HFFc6 (cell line): ENCODE measurements around the gene ZNF558. TPM values are rescaled to one million over a fixed set of nuclear protein-coding genes. Genes with fewer than 3 reads are reported as not detected.

Experiments used
- DNase-seq: peaks from one replicate; pipeline ENCODE4 v3.0.0-alpha.2; 2018
- H3K27ac Mint-ChIP-seq: 2 replicates; pipeline ENCODE4 v1.8.0; 2020; ENCODE audit warnings: mild to moderate bottlenecking, mixed read lengths
- H3K27me3 Mint-ChIP-seq: 2 replicates; pipeline ENCODE4 v1.8.0; 2021; ENCODE audit warnings: mild to moderate bottlenecking, moderate library complexity, mixed read lengths; ENCODE audit not compliant: insufficient read depth
- H3K36me3 Mint-ChIP-seq: 2 replicates; pipeline ENCODE4 v1.8.0; 2021; ENCODE audit warnings: low read depth, mixed read lengths
- H3K4me1 Mint-ChIP-seq: 2 replicates; pipeline ENCODE4 v1.8.0; 2020; ENCODE audit warnings: low read depth, mixed read lengths
- H3K4me3 Mint-ChIP-seq: 2 replicates; pipeline ENCODE4 v1.8.0; 2020; ENCODE audit warnings: mild to moderate bottlenecking, moderate library complexity, mixed read lengths
- H3K9me3 Mint-ChIP-seq: 2 replicates; pipeline ENCODE4 v1.8.0; 2020; ENCODE audit warnings: mild to moderate bottlenecking, mixed read lengths
- CTCF ChIP-seq: fragments of 200-600 bp; sonication (generic); IDR thresholded peaks from 2 replicates; pipeline ENCODE4 v1.5.0; 2021; ENCODE audit warnings: antibody characterized with exemption, mild to moderate bottlenecking
- long read RNA-seq: library from polyadenylated mRNA; unstranded; transcript quantifications from one replicate; pipeline ENCODE4 v2.0.0, GENCODE V29; 2019
- total RNA-seq, 6 experiments: library from RNA; stranded (reverse); fragmentation: NEBNext Ultra II Directional; extraction: Animal tissue kit (Norgen Biotek cat#: 25700); gene quantifications; 2 replicates in 1 of 6; 3 replicates in 5 of 6; pipeline ENCODE4 v1.2.3, GENCODE V29; 2021

ZNF558 gene
- total RNA-seq = 10 to 100 TPM in 3 of 6 experiments, 1 to 10 TPM in 3; 9.5 to 11.8 (median 10.1) TPM
- long read RNA-seq, partial matches to known transcripts = 0 of 4 reads
- long read RNA-seq, other reads (novel, unspliced or antisense) = 4 of 4 reads

DNA sequence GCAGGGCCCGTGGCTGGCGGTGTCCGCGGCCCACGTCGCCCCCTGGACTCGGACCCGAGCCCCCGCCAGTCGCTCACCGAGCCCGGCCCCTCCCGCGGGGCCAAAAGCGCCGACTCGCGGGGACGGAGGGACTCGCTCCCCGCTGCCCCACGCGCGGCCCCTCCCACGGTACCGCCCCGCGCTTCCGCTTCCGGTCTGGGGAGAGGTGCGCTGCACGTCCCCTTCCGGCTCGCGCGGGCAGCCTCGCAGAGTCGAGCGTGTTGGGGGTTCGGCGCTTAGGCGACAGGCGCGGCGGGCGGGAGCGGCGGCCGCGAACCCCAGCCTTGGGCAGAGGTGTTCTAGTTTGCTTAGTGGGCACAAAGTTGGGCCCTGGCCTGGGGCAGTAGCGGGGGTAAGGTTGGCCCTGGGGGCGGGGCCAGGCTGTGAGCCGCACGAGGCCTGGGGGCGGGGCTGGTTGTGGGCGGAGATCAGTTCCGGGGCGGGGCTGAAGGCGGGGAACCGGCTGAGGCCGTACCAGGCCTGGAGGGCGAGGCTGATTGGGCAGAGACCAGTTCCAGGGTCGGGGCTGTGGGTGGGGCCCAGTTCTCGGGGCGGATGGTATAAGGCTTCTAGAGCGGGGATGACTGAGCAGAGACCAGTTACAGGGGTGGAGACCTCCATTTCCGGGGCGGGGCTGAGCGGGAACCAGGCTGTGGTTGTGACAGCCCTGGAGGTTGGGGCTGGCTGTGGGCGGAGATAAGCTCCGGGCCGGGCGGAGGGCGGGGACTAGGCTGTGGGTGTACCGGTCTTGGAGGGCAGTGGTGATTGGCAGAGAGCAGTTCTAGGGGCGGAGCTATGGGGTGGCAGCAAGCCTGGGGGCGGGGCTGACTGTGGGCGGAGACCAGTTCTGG is at the start of gene ZNF558, which contains the start of gene MBD3L1:
TSS of gene ZNF558 (minus strand) at position 173 of the 890 bp plus-strand sequence. CDS start 9,645 bp downstream, outside the sequence.
TSS of gene MBD3L1 (plus strand) at position 246 of the 890 bp plus-strand sequence. CDS start 10,302 bp downstream, outside the sequence.
- peak within 1 kb of the TSS; percentile 93 for H3K4me3 Mint-ChIP-seq
- H3K27me3 Mint-ChIP-seq = peaks cover 3% of the 10 kb centered on the region; the same call in 1 of the 2 replicates
- peak; percentile 97 for DNase-seq
- peaks cover 8% of the 10 kb centered on the region for H3K4me1 Mint-ChIP-seq
- peaks cover 8% of the 10 kb centered on the region for H3K9me3 Mint-ChIP-seq
- H3K27ac Mint-ChIP-seq = peak within 1 kb of the TSS; percentile 93
- H3K36me3 Mint-ChIP-seq = peaks cover 10% of the 10 kb centered on the region
- TF ChIP-seq CTCF = peak; percentile 72

DNA sequence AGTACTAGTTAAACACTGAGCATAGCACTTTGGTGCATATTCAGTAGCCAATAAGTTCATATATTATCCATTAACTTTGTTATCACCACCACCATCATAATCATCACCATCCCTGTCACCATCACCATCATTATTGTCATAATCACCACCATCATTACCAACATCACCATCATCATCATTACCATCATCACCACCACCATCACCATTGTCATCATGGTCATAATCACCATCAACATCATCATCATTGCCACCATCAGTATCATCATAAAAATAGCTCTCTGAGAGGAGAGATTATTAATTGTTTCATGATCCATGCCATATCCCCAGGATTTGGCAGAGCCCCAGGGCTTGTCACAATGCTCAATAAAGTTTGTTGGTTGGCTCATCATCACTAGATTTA is 49.4 kb upstream of the ZNF558 start:
- Mint-ChIP-seq H3K4me1 (no peaks in the 10 kb centered on the region), H3K4me3 (no peak overlapping the region), H3K36me3 (no peaks in the 10 kb centered on the region; the same call in 1 of the 2 replicates), H3K9me3 (peaks cover 31% of the 10 kb centered on the region), H3K27me3 (no peaks in the 10 kb centered on the region), H3K27ac (no peak overlapping the region)
- TF ChIP-seq CTCF = no peak
- DNase-seq = no peak

DNA sequence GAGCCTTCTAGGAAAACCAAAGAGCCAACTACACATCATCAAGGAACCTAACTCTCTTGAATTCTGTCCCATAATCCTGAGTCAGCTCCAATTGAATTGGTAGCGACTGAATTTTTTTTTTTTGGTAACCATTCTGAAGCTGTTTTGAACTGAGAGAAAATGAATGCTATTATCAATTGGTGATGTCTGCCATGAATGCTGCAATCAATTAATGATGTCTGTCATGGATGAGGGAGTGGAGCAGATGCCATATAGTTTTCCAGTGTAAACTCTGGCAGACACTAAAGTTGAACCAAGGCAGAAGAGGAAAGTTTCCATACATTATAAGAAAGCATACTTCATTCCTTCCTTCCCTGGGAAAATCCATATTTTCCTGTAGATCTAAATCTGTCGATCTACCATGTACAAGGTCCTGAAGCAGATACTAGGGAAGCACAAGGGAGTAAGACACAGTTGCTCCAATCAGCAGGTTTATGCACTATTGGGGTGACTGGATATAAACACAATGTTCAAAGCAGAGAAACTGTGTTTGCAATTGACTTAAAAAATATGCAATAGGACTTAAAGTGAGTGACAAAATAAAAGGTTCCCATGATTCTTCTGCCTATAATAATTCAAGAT is 48.9 kb upstream of the ZNF558 start:
- Mint-ChIP-seq H3K36me3 (no peaks in the 10 kb centered on the region; the same call in 1 of the 2 replicates), H3K4me1 (no peaks in the 10 kb centered on the region), H3K27ac (no peak overlapping the region), H3K9me3 (peaks cover 32% of the 10 kb centered on the region), H3K4me3 (no peak overlapping the region), H3K27me3 (no peaks in the 10 kb centered on the region)
- TF ChIP-seq CTCF = no peak
- DNase-seq = no peak

GRCh38 chr19:8877854-8878705 is 46.0 kb upstream of the ZNF558 start:
- H3K27me3 Mint-ChIP-seq = peaks cover 1% of the 10 kb centered on the region; the same call in 1 of the 2 replicates
- no peak for DNase-seq
- no peaks in the 10 kb centered on the region for H3K4me1 Mint-ChIP-seq
- TF ChIP-seq CTCF = no peak
- no peak overlapping the region for H3K4me3 Mint-ChIP-seq
- H3K9me3 Mint-ChIP-seq = peaks cover 49% of the 10 kb centered on the region
- H3K36me3 Mint-ChIP-seq = peaks cover 1% of the 10 kb centered on the region; the same call in 1 of the 2 replicates
- H3K27ac Mint-ChIP-seq = no peak overlapping the region

GRCh38 chr19:8866344-8866743 is 34.2 kb upstream of the ZNF558 start:
- no peaks in the 10 kb centered on the region for H3K4me1 Mint-ChIP-seq
- H3K27me3 Mint-ChIP-seq = no peaks in the 10 kb centered on the region; the same call in 1 of the 2 replicates
- TF ChIP-seq CTCF = no peak

More at GRCh38 chr19:8866344-8866743, 34.2 kb upstream of the ZNF558 start:
- Mint-ChIP-seq H3K36me3 (no peaks in the 10 kb centered on the region), H3K9me3 (peaks cover 26% of the 10 kb centered on the region), H3K4me3 (no peak overlapping the region), H3K27ac (no peak overlapping the region)
- DNase-seq = no peak
